ENCODE data around the gene SATB1. TPM values are rescaled to one million over a fixed set of nuclear protein-coding genes. Genes with fewer than 3 reads are reported as not detected.

SATB1 gene
- total RNA-seq, 1 experiment from 2014 or later = 2.7 TPM

- TF ChIP-seq ATF3 (IDR thresholded peaks at IDR 0.05) (no peak), EZH2phosphoT487 (IDR thresholded peaks at IDR 0.05; ENCODE audit: borderline replicate concordance) (no peak), FOSL1 (IDR thresholded peaks at IDR 0.05; ENCODE audit: low read depth) (no peak), CBX3 (IDR thresholded peaks at IDR 0.05; ENCODE audit: low read depth) (no peak), SIN3A (IDR thresholded peaks at IDR 0.05; ENCODE audit: low read depth) (no peak)
- Histone ChIP-seq H3K4me1 (ENCODE audit: control insufficient read depth in 1 of 2, insufficient read depth in 2 of 2, low read length in 2 of 2) (no peaks in the 10 kb centered on the region), H3K9me2 (ENCODE audit: insufficient read depth) (no peaks in the 10 kb centered on the region), H3K4me3 (replicated peaks in 1 of 2; ENCODE audit: low read depth in 1 of 2, low read length in 2 of 2) (no peak overlapping the region), H3K4me2 (ENCODE audit: low read length) (no peak overlapping the region), H3K9me3 (ENCODE audit: control insufficient read depth in 1 of 2, insufficient read depth in 1 of 2, low read depth in 1 of 2, low read length in 2 of 2) (no peaks in the 10 kb centered on the region), H4K20me1 (ENCODE audit: insufficient read depth) (no peaks in the 10 kb centered on the region), H3K36me3 (ENCODE audit: control insufficient read depth in 1 of 2, insufficient read depth in 2 of 2, low read length in 2 of 2) (no peaks in the 10 kb centered on the region), H3K9ac (ENCODE audit: low read length) (no peak overlapping the region), H3K27ac (ENCODE audit: low read depth, low read length) (no peak overlapping the region), H3K27me3 (ENCODE audit: insufficient read depth, low read length) (no peaks in the 10 kb centered on the region), H2AFZ (ENCODE audit: low read depth, low read length, poor library complexity, severe bottlenecking) (no peak overlapping the region), H3K79me2 (ENCODE audit: insufficient read depth, low read length) (no peaks in the 10 kb centered on the region)
- intact Hi-C loops (cut with micrococcal nuclease) = no loop called here
- DNase-seq (ENCODE audit: low read depth, low spot score) (no peak), ATAC-seq (no peak)
- CTCF ChIA-PET = no interaction called here
- no TSS peak for BruUV-seq (replicated peaks)
- POLR2A ChIA-PET = no interaction called here
- RAD21 ChIA-PET (ENCODE audit: low non-redundant PET in 1 of 2, low total read pairs in 2 of 2, uncharacterized antibody in 2 of 2, unreplicated experiment in 2 of 2) = no interaction called here
These were observed 31.2 kb downstream of the SATB1 start for GRCh38 chr3:18393906-18394305.

GRCh38 chr3:18390024-18390660, 35.0 kb downstream of the SATB1 start:
- no peak overlapping the region for H3K4me3 ChIP-seq (replicated peaks in 1 of 2; ENCODE audit: low read depth in 1 of 2, low read length in 2 of 2)
- ChIA-PET POLR2A (no interaction called here), RAD21 (ENCODE audit: low non-redundant PET in 1 of 2, low total read pairs in 2 of 2, uncharacterized antibody in 2 of 2, unreplicated experiment in 2 of 2) (no interaction called here), CTCF (interaction anchor here (1.7 to 2.3 kb wide), 3 partner anchors 10 to 496 kb away, joined by 7 to 12 read pairs (median 10); no protein-coding TSS in a partner anchor)
- no peaks in the 10 kb centered on the region for H3K79me2 ChIP-seq (ENCODE audit: insufficient read depth, low read length)
- no peak overlapping the region for H3K4me2 ChIP-seq (ENCODE audit: low read length)
- TF ChIP-seq ZBTB33 (IDR thresholded peaks at IDR 0.05; ENCODE audit: extremely low read depth, insufficient replicate concordance, low read length) = no peak
- intact Hi-C loops (cut with micrococcal nuclease) = no loop called here
- ATAC-seq = no peak
- no peak overlapping the region for H3K9ac ChIP-seq (ENCODE audit: low read length)
- H3K4me1 ChIP-seq (ENCODE audit: control insufficient read depth in 1 of 2, insufficient read depth in 2 of 2, low read length in 2 of 2) = no peaks in the 10 kb centered on the region
- H3K9me3 ChIP-seq (ENCODE audit: control insufficient read depth in 1 of 2, insufficient read depth in 1 of 2, low read depth in 1 of 2, low read length in 2 of 2) = no peaks in the 10 kb centered on the region
- no TSS peak for BruUV-seq (replicated peaks)
- no peaks in the 10 kb centered on the region for H3K27me3 ChIP-seq (ENCODE audit: insufficient read depth, low read length)
- no peaks in the 10 kb centered on the region for H3K36me3 ChIP-seq (ENCODE audit: control insufficient read depth in 1 of 2, insufficient read depth in 2 of 2, low read length in 2 of 2)
- H3K27ac ChIP-seq (ENCODE audit: low read depth, low read length) = no peak overlapping the region
- no peak for DNase-seq (ENCODE audit: low read depth, low spot score)
- no peaks in the 10 kb centered on the region for H4K20me1 ChIP-seq (ENCODE audit: insufficient read depth)
- H3K9me2 ChIP-seq (ENCODE audit: insufficient read depth) = no peaks in the 10 kb centered on the region
- H2AFZ ChIP-seq (ENCODE audit: low read depth, low read length, poor library complexity, severe bottlenecking) = no peak overlapping the region
